DOHH2 (cell line): ENCODE results near the gene LYRM2.

Experiments used
- H3F3A ChIP-seq: fragments of 200-600 bp; sonication (generic), shearing (Covaris generic); 2 replicates; pipeline ENCODE4 v1.6.0; 2016; ENCODE audit warnings: antibody characterized with exemption, mild to moderate bottlenecking; ENCODE audit not compliant: control insufficient read depth, insufficient read depth
- H3K27ac ChIP-seq: fragments of 200-600 bp; sonication (generic); 2 replicates; pipeline ENCODE4 v1.5.1; 2014; ENCODE audit warnings: low read depth, mild to moderate bottlenecking, low read length, moderate library complexity
- H3K27me3 ChIP-seq: fragments of 200-600 bp; sonication (generic); 2 replicates; pipeline ENCODE4 v1.6.1; 2014; ENCODE audit warnings: mild to moderate bottlenecking, low read length, mixed read lengths; ENCODE audit not compliant: control insufficient read depth
- H3K36me3 ChIP-seq: fragments of 200-600 bp; sonication (generic); 2 replicates; pipeline ENCODE4 v1.6.1; 2014; ENCODE audit warnings: mild to moderate bottlenecking, low read length, moderate library complexity, mixed read lengths; ENCODE audit not compliant: control insufficient read depth
- H3K4me1 ChIP-seq: fragments of 200-600 bp; sonication (generic); 2 replicates; pipeline ENCODE4 v1.6.1; 2014; ENCODE audit warnings: mild to moderate bottlenecking, low read length, mixed read lengths; ENCODE audit not compliant: control insufficient read depth
- H3K4me2 ChIP-seq: fragments of 200-600 bp; sonication (generic); 2 replicates; pipeline ENCODE4 v1.6.0; 2014; ENCODE audit warnings: mild to moderate bottlenecking, low read length, moderate library complexity
- H3K4me3 ChIP-seq: fragments of 200-600 bp; sonication (generic); 2 replicates; pipeline ENCODE4 v1.5.1; 2014; ENCODE audit warnings: mild to moderate bottlenecking, low read length, mixed read lengths
- H3K79me2 ChIP-seq: fragments of 200-600 bp; sonication (generic); 2 replicates; pipeline ENCODE4 v1.6.1; 2014; ENCODE audit warnings: mild to moderate bottlenecking, low read length, mixed read lengths; ENCODE audit not compliant: control insufficient read depth
- H3K9me2 ChIP-seq: fragments of 200-600 bp; sonication (generic); replicated peaks from 2 replicates; pipeline ENCODE4 v1.6.1; 2014; ENCODE audit warnings: mild to moderate bottlenecking, low read length, mixed read lengths; ENCODE audit not compliant: control insufficient read depth
- H3K9me3 ChIP-seq: fragments of 200-600 bp; sonication (generic); 2 replicates; pipeline ENCODE4 v1.6.1; 2014; ENCODE audit warnings: antibody characterized with exemption, low read length, mixed read lengths; ENCODE audit not compliant: control insufficient read depth, insufficient read depth
- H4K20me1 ChIP-seq: fragments of 200-600 bp; sonication (generic); 2 replicates; pipeline ENCODE4 v1.6.0; 2014; ENCODE audit warnings: low read depth, mild to moderate bottlenecking, antibody characterized with exemption, low read length, moderate library complexity; ENCODE audit not compliant: control insufficient read depth, insufficient read depth
- EZH2phosphoT487 ChIP-seq: fragments of 200-600 bp; sonication (generic); IDR thresholded peaks from 2 replicates; pipeline ENCODE4 v1.6.1; 2017; ENCODE audit warnings: borderline replicate concordance, mild to moderate bottlenecking, antibody characterized with exemption, low read length, moderate library complexity, mixed read lengths
- TF ChIP-seq, protein P1 (sequence below): fragments of 200-600 bp; sonication (generic); IDR thresholded peaks from one replicate; pipeline ENCODE4 v1.5.1; 2014; ENCODE audit warnings: antibody characterized with exemption, mild to moderate bottlenecking, low read depth, low read length; ENCODE audit not compliant: poor library complexity, severe bottlenecking

LYRM2 gene

DNA sequence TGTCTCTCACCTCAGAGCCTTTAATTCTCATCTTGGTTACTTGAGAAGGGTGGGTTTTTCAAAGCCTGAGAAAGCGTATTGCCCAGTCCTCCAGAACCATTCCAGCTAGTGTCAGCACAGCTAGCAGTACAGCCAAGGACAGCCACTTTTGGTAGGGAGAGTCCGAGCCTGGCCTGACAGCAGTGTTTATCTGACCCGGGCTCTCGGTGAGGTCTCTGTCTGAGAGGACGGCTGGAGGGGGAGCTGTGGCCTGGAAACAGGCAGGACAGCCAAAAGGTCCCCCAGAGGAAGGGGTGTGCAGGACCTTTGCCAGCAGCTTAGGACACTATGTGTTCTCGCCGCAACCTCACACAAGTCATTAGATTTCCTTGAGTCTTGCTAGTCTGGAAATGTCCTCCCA is 38.8 kb downstream of the LYRM2 start:
- H3K27me3 ChIP-seq, result no peaks in the 10 kb centered on the region
- peaks cover 10% of the 10 kb centered on the region for H3K4me1 ChIP-seq
- H3K9me3 ChIP-seq, result no peaks in the 10 kb centered on the region
- no peaks in the 10 kb centered on the region for H3K79me2 ChIP-seq
- H3K4me3 ChIP-seq, result no peak overlapping the region
- no peak overlapping the region for H3K27ac ChIP-seq
- H4K20me1 ChIP-seq, result no peaks in the 10 kb centered on the region
- TF ChIP-seq EZH2phosphoT487, result no peak
- TF ChIP-seq, protein P1, sequence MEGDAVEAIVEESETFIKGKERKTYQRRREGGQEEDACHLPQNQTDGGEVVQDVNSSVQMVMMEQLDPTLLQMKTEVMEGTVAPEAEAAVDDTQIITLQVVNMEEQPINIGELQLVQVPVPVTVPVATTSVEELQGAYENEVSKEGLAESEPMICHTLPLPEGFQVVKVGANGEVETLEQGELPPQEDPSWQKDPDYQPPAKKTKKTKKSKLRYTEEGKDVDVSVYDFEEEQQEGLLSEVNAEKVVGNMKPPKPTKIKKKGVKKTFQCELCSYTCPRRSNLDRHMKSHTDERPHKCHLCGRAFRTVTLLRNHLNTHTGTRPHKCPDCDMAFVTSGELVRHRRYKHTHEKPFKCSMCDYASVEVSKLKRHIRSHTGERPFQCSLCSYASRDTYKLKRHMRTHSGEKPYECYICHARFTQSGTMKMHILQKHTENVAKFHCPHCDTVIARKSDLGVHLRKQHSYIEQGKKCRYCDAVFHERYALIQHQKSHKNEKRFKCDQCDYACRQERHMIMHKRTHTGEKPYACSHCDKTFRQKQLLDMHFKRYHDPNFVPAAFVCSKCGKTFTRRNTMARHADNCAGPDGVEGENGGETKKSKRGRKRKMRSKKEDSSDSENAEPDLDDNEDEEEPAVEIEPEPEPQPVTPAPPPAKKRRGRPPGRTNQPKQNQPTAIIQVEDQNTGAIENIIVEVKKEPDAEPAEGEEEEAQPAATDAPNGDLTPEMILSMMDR, result no peak
- no peaks in the 10 kb centered on the region for H3K36me3 ChIP-seq
- no peak overlapping the region for H3K4me2 ChIP-seq
- no peaks in the 10 kb centered on the region for H3K9me2 ChIP-seq
- H3F3A ChIP-seq, result no peaks in the 10 kb centered on the region

DNA sequence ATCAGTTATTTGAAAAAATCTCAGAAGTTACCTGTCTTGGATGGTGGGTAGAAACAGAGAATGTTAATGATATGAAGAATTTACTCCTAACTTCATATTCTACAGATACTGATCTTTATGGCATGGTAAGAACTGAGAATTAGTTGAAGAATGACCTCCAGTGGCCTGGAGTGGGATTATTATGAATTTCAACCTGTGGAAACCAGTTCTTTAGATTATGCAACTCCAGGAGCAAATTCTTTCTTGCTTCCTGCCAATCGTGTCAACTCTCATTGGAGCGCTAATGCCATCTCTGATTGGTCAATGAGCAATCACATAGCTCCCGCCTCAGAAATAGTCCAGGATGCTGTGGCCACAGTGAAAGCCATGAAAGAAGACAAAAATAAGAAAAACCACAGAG is 40.6 kb downstream of the LYRM2 start:
- Histone ChIP-seq H3K27me3 (no peaks in the 10 kb centered on the region), H3K4me3 (no peak overlapping the region), H3K36me3 (no peaks in the 10 kb centered on the region), H3F3A (no peaks in the 10 kb centered on the region), H3K9me2 (no peaks in the 10 kb centered on the region), H3K9me3 (no peaks in the 10 kb centered on the region), H3K27ac (no peak overlapping the region), H3K79me2 (no peaks in the 10 kb centered on the region), H3K4me2 (0 out of 2 replicates have a peak overlapping the region, but pooled peaks have one; percentile 9), H3K4me1 (peaks cover 10% of the 10 kb centered on the region), H4K20me1 (no peaks in the 10 kb centered on the region)
- no peak for TF ChIP-seq EZH2phosphoT487
- TF ChIP-seq, protein P1, result peak; percentile 32

DNA sequence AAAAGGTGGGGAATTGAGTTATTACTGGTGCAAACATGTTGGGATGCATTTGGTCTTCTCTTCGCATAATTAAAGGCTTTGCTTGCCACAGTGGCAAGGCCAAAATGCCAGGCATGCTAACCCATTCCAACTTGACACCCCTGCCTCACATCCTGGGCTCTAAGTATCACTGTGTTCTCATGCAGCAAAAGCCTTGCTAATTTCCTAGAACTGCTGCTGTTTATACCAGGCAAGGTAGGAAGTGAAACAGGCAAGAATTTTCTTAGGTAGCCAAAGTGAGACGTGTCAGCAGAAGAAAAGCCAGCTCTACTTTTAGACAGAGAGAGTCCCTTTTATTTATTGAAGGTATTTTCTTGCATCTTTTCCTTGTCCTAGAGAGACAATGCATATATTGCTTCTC is 41.2 kb downstream of the LYRM2 start:
- no peaks in the 10 kb centered on the region for H3K9me3 ChIP-seq
- no peak overlapping the region for H3K27ac ChIP-seq
- H3K4me3 ChIP-seq, result no peak overlapping the region
- no peaks in the 10 kb centered on the region for H3F3A ChIP-seq
- H3K9me2 ChIP-seq, result no peaks in the 10 kb centered on the region
- no peaks in the 10 kb centered on the region for H4K20me1 ChIP-seq
- no peaks in the 10 kb centered on the region for H3K36me3 ChIP-seq
- no peak overlapping the region for H3K4me2 ChIP-seq
- peaks cover 10% of the 10 kb centered on the region for H3K4me1 ChIP-seq
- H3K79me2 ChIP-seq, result no peaks in the 10 kb centered on the region
- H3K27me3 ChIP-seq, result no peaks in the 10 kb centered on the region
- no peak for TF ChIP-seq EZH2phosphoT487
- TF ChIP-seq, protein P1, result no peak

DNA sequence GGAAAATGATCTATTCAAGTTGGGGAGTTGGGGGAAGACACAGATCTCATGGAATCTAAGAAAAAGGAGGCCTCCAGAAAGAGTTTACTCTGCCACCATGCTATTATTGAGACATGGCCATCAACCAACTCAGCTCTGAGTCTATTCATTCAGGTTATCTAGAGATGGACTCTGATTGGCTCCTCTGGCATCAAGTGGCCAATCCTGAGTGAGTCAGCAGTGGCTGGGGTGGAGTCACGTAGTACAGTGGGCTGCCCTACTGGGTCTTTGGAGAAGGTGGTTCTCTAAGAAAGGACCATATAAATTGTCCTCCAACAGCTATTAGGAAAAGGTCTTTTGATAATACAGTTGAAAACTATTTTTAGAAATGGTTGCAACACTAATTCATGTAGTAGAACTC is 42.1 kb downstream of the LYRM2 start:
- no peaks in the 10 kb centered on the region for H3K27me3 ChIP-seq
- no peaks in the 10 kb centered on the region for H3F3A ChIP-seq
- H3K79me2 ChIP-seq, result no peaks in the 10 kb centered on the region
- H3K27ac ChIP-seq, result no peak overlapping the region
- no peak overlapping the region for H3K4me3 ChIP-seq
- TF ChIP-seq, protein P1, result no peak
- no peak for TF ChIP-seq EZH2phosphoT487
- no peaks in the 10 kb centered on the region for H3K9me2 ChIP-seq
- no peaks in the 10 kb centered on the region for H3K9me3 ChIP-seq
- H3K4me2 ChIP-seq, result no peak overlapping the region
- peaks cover 10% of the 10 kb centered on the region for H3K4me1 ChIP-seq
- no peaks in the 10 kb centered on the region for H3K36me3 ChIP-seq
- H4K20me1 ChIP-seq, result no peaks in the 10 kb centered on the region
